HG03280 (cell line): Measurements from ENCODE around the gene GPR153.

Experiments
- ATAC-seq: cut with Tn5 transposase; IDR thresholded peaks from one replicate; pipeline ENCODE4 v1.9.1; 2021; ENCODE audit warnings: mild to moderate bottlenecking, moderate library complexity; ENCODE audit not compliant: unreplicated experiment

The GPR153 gene

GRCh38 chr1:6249739-6250689 is 10.9 kb downstream of the GPR153 start:
- ATAC-seq: no peak

DNA sequence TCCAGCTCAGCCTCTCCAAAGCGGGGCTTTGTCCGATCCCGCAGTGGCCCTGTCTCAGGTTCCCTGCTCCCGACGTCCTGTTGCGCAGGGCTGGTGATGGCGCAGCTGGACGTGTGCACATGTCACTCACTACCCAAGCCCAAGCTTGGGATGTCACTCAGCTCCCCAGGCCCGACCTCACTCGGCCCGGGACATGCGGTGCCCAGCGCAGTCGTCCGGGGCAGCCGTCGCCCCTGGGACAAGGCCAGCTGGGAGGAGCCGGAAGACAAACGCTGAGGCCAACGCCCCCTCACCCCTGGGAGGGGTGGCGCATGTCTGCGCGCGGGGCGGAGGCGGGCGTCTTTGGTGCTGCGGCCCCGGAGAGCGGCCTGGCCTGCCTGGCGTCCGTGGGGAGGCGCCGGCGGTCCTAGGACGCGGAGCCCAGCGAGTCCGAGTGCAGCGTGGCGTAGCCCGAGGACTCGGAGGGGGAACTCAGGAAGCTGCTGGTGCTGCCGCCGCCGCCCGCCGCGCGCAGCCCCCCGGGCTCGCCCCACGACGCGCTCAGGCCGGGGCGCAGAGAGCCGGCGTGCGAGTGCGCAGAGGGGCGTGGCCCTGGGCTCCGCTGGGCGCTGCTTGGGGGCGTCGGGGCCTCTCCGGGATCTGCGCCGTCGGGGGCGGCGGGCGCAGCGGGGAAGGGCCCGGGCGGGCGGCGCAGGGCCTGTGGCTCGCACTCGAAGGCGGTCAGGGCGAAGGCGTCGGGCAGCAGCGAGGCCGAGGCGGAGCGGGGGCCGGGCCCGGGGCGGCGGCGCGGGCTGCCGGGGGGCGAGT is 11.8 kb downstream of the GPR153 start:
- ATAC-seq: no peak

DNA sequence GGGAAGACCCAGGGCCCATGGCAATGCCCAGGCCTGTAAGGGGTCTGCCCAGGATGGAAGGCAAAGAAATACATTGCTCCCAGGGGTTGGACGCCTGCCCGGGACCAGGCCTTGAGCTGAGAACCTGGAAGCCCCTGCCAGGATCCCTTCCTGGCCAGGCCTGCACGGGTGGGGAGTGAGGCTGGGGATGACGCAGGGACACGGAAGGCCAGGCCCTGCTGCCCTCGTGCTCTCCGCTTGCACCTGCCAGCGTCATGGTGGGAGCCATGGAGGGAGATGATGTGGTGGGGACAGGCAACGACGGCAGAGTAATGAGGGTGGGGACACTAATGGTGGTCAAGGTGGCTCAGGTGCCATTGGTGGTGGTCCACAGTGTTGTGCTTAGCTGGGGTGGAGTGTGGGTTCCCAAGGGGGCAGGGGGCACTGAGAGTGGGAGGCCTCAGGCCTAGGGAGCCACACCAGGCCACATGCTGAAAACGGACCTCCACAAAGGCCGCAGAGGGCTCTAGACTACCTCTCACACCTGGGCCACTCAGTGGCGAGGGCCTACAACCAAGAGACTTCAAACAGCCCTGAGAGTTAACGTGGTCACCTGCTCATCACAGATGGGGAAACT is 12.6 kb downstream of the GPR153 start:
- ATAC-seq: no peak

DNA sequence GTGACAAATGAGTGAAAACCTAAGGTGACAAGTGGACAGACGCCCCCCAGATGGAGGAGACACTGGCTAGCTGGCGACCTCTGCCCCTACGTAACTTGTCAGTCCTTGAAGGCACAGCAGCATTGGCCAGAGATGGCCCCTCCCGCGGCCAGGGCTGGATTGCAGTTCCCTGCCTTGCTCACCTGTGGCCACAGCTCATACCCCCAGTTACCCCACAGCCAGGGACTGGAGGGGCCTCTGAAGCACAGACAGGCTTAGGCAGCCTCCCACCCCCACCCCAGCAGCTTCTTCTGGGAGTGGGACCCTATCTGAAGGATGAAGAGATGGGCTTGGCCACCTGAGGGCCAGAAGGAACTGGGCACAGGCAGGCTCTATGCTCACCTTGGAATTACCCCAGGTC is 13.2 kb downstream of the GPR153 start:
- ATAC-seq: no peak

- ATAC-seq: peak; percentile 39
These were observed 14.1 kb downstream of the GPR153 start for GRCh38 chr1:6246497-6247467.

- peak; percentile 12 for ATAC-seq
These were observed 14.9 kb downstream of the GPR153 start for GRCh38 chr1:6245869-6246496.

DNA sequence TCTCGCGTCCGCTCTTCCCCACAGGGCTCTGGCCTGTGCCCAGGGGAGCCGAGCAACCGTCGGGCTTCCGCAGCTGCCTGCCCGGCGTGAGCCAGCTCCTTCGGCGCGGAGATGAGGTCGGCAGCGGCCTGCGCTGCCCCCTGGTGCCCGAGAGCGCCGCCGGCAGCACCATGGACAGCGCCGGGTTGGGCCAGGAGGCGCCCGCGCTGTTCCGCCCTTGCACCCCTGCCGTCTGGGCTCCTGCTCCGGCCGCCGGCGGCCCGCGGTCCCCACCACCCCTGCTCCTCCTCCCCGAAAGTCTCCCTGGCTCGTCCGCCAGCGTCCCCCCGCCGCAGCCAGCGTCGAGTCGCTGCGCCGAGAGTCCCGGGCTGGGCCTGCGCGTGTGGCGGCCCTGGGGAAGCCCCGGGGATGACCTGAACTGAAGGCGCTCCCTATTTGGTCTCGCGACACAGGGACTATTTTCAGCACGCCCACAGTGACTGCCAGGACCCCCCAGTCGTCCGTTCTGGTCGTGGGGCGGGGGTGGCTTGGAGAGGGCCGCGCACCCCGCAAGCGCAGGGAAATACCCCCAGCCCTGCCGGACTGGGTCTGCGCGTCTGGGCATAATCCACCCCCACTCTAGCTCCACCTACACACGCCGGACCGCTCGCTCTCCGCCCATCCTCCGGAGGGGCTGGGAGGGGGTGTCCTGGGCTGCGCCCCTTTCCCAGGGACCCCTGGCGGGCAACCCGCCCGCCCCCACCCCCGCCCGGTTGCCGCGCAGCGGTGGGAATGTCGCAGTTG is 15.6 kb downstream of the GPR153 start:
- peak; percentile 61 for ATAC-seq

- no peak for ATAC-seq
These were observed 16.4 kb downstream of the GPR153 start for GRCh38 chr1:6244401-6245049.

GRCh38 chr1:6243993-6244392 is 16.9 kb downstream of the GPR153 start, which contains the start of gene HES3:
TSS of gene HES3 (plus strand) at chr1:6244179. CDS start at chr1:6244366, 187 bp downstream.
- ATAC-seq: no peak

- ATAC-seq: no peak
These were observed 17.7 kb downstream of the GPR153 start for GRCh38 chr1:6243053-6243834.

GRCh38 chr1:6241887-6242740 is 18.8 kb downstream of the GPR153 start:
- ATAC-seq: no peak

- no peak for ATAC-seq
These were observed 19.6 kb downstream of the GPR153 start for GRCh38 chr1:6241107-6241886.

- ATAC-seq: no peak
These were observed 20.7 kb downstream of the GPR153 start for GRCh38 chr1:6239950-6240768.

DNA sequence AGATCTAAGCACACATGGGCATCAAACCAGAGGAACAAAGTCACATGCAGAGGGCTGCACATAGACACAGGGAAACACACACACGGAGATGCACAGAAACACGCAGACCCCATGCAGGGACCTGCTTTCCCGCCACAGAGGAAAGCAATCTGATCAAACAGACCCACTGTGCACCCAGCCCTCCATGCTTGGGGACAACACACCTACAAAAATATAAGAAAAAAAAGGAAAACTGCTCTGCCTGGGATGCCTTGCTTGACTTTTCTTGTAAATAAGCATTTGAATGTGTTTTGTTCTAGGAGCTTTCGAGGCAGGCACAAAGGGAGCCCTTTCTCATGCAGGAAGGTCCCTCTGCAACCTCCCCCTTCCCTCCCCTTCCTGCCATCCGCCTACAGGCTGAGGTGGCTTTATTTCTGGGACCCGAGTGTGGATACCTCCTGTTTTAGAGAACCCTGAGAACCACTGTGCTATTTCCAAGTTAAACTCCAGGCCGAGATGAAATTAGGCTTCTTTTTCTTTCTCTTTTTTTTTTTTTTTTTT is 21.6 kb downstream of the GPR153 start:
- no peak for ATAC-seq

DNA sequence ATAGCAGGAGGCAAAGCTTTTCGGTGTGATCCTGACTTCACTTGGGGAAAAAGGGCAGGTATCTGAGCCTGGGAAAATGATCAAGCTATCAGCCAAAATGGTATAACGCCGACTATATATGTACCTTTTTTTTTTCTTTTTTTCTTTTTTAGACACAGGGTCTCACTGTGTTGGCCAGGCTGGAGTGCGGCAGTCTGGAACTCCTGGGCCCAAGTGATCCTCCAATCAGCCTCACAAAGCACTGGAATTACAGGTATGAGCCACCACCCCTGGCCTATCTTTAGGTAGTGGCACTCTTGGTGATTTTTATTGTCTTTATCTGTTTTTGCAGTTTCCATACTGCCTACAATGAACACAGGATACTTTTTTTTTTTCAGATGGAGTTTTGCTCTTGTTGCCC is 23.8 kb downstream of the GPR153 start:
- ATAC-seq: no peak
